ENCODE results near the gene ZSWIM1. TPM values are rescaled to one million over a fixed set of nuclear protein-coding genes. Genes with fewer than 3 reads are reported as not detected.

Gene ZSWIM1
- total RNA-seq, result 3.0 TPM in 2 replicates

GRCh38 chr20:45880988-45881788 lies at the start of gene ZSWIM1:
Gene ZSWIM1 (plus strand): TSS chr20:45881227. CDS start chr20:45882593, 1,366 bp downstream.

GRCh38 chr20:45833030-45833882 lies 47.8 kb upstream of the ZSWIM1 start, which contains the start of gene SNX21:
Gene SNX21 (plus strand): TSS chr20:45833799. CDS start chr20:45833920, 121 bp downstream.

GRCh38 chr20:45857114-45857881 lies 23.7 kb upstream of the ZSWIM1 start, which contains the start of the genes ACOT8 and ZSWIM3:
Gene ACOT8 (minus strand): TSS chr20:45857392. CDS start chr20:45857315, 77 bp downstream.
Gene ZSWIM3 (plus strand): TSS chr20:45857614. CDS start chr20:45857826, 212 bp downstream.

GRCh38 chr20:45887346-45887715 lies 6.3 kb downstream of the ZSWIM1 start, which contains the start of gene SPATA25:
Gene SPATA25 (minus strand): TSS chr20:45887622. CDS start chr20:45887590, 32 bp downstream.

GRCh38 chr20:45890985-45891983 lies 10.3 kb downstream of the ZSWIM1 start, which contains the start of the genes CTSA and NEURL2:
Gene CTSA (plus strand): TSS chr20:45891335. CDS start chr20:45891569, 234 bp downstream.
Gene NEURL2 (minus strand): TSS chr20:45891208. CDS start chr20:45890991, 217 bp downstream.

GRCh38 chr20:45911486-45912343 lies 30.7 kb downstream of the ZSWIM1 start, which contains the start of gene PLTP:
Gene PLTP (minus strand): TSS chr20:45912155. CDS start chr20:45911452, 703 bp downstream.

Other genes with a start within 250 kb of the ZSWIM1 start
- not detected in 2 replicates for gene WFDC9, start 249.9 kb upstream of the ZSWIM1 start, total RNA-seq
- gene WFDC11, start 211.0 kb upstream of the ZSWIM1 start, total RNA-seq, result not detected in 2 replicates
- not detected in 2 replicates for gene WFDC13, start 179.2 kb upstream of the ZSWIM1 start, total RNA-seq
- gene WFDC10B, start 176.2 kb upstream of the ZSWIM1 start, total RNA-seq, result not detected in 2 replicates
- not detected in 2 replicates for gene SPINT4, start 158.9 kb upstream of the ZSWIM1 start, total RNA-seq
- 0.26 TPM in 1 of 2 replicates, not detected in the other for gene WFDC3, start 89.3 kb upstream of the ZSWIM1 start, total RNA-seq
- 12.0 and 14.6 TPM in 2 replicates for gene DNTTIP1, start 89.3 kb upstream of the ZSWIM1 start, total RNA-seq
- 11.4 and 22.2 TPM in 2 replicates for gene UBE2C, start 68.6 kb upstream of the ZSWIM1 start, total RNA-seq
- 1.4 and 1.5 TPM in 2 replicates for gene TNNC2, start 53.9 kb upstream of the ZSWIM1 start, total RNA-seq
- gene SNX21, start 47.4 kb upstream of the ZSWIM1 start, total RNA-seq, result 55.2 and 65.2 TPM in 2 replicates
- gene ACOT8, start 23.8 kb upstream of the ZSWIM1 start, total RNA-seq, result 29.2 and 32.9 TPM in 2 replicates
- 5.2 and 5.5 TPM in 2 replicates for gene ZSWIM3, start 23.6 kb upstream of the ZSWIM1 start, total RNA-seq
- gene SPATA25, start 6.4 kb downstream of the ZSWIM1 start, total RNA-seq, result 1.4 and 1.5 TPM in 2 replicates
- 5.2 and 5.3 TPM in 2 replicates for gene NEURL2, start 10.0 kb downstream of the ZSWIM1 start, total RNA-seq
- 103 and 140 TPM in 2 replicates for gene CTSA, start 10.1 kb downstream of the ZSWIM1 start, total RNA-seq
- 32.0 and 41.9 TPM in 2 replicates for gene PLTP, start 30.9 kb downstream of the ZSWIM1 start, total RNA-seq
- 7.0 and 7.5 TPM in 2 replicates for gene PCIF1, start 53.5 kb downstream of the ZSWIM1 start, total RNA-seq
- gene ZNF335, start 91.0 kb downstream of the ZSWIM1 start, total RNA-seq, result 10.7 and 13.3 TPM in 2 replicates
- gene MMP9, start 127.7 kb downstream of the ZSWIM1 start, total RNA-seq, result not detected in 2 replicates
- 0.06 TPM in 1 of 2 replicates, not detected in the other for gene SLC12A5, start 148.0 kb downstream of the ZSWIM1 start, total RNA-seq
- gene NCOA5, start 208.7 kb downstream of the ZSWIM1 start, total RNA-seq, result 7.8 and 9.3 TPM in 2 replicates
- gene CD40, start 237.1 kb downstream of the ZSWIM1 start, total RNA-seq, result 7.3 and 7.8 TPM in 2 replicates

Measured in aortic smooth muscle cell (primary cell).